GM04503 (cell line): Measurements from ENCODE around the gene DDX27.

Experiments
- DNase-seq: peaks from one replicate; pipeline ENCODE4 v3.0.0-alpha.2; 2012; ENCODE audit warnings: low read depth

The DDX27 gene

DNA sequence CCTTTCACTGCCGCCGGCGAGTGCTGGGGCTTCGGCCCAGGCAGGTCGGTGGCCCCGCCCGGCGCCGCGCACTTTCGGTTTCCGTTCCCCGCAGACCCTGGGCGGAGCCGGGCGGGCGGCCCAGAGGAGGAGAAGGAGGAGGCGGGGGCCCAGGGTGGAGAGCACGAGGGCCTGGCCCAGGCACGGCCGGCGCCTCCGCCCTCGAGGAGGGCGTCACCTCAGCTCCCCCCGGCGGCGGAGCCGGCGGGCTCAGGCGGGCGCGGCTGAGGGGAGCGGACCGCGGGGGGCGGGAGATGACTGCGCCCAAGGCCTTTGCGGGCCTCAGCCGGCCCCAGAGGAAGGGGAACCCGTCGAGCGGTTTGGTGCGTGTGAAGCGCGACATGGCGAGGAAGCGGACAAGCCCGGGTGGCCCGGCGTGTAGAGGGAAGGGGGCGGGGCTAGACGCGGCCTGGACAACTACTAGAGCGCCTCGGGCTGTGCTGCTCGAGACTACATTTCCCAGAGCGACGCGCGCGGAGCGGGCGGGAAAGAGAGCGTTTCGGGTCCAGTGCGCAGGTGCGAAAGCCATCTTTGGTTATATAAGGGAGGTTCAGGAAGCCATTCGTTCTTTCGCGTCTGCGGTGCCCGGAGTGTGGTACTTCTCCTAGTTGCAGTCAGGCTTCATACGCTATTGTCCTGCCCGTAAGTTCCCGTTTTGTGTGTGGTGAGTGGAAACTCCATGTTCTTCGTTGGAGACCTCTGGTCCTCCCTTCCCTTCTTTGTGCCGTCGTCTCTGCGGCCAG, 59.0 kb downstream of the DDX27 start, which contains the start of gene ZNFX1:
TSS of gene ZNFX1 (minus strand) at position 22 of the 782 bp plus-strand sequence. CDS start 2,218 bp downstream, outside the sequence.
- peak; percentile 81 for DNase-seq

DNA sequence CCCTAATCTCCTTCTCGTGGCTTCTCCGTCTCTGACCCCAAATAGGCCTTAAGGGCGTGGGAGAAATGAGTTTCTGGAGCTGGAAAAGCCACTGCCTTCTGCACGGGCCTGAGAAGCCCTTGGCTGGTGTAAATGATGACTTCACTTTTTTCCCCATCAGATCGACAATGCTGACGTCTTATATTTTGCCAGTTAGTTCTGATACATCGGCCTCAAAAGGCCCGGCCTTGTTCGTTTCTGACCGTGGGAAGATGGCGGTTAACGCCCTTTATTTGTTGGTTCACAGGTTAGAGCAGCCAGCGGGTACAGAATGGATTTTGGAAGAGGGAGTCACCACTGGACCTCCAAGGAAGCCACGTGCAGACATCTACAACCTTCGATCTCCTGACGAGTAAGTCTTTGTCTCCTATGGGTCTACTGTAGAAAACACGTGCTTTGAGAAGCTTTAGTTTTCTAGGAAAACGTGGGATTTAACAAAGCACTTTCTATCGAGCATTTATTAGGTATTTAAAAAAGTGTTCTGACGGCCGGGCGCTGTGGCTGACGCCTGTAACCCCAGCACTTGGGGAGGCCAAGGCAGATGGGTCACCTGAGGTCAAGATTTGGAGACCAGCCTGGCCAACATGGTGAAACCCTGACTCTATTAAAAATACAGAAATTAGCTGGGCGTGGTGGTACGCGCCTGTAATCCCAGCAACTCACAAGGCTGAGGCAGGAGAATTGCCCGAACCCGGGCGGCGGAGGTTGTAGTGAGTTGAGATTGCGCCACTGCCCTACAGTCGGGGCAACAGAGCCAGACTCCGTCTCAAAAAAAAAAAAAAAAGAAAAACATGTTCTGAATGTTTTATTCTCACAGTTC, 59.8 kb downstream of the DDX27 start:
- no peak for DNase-seq

DNA sequence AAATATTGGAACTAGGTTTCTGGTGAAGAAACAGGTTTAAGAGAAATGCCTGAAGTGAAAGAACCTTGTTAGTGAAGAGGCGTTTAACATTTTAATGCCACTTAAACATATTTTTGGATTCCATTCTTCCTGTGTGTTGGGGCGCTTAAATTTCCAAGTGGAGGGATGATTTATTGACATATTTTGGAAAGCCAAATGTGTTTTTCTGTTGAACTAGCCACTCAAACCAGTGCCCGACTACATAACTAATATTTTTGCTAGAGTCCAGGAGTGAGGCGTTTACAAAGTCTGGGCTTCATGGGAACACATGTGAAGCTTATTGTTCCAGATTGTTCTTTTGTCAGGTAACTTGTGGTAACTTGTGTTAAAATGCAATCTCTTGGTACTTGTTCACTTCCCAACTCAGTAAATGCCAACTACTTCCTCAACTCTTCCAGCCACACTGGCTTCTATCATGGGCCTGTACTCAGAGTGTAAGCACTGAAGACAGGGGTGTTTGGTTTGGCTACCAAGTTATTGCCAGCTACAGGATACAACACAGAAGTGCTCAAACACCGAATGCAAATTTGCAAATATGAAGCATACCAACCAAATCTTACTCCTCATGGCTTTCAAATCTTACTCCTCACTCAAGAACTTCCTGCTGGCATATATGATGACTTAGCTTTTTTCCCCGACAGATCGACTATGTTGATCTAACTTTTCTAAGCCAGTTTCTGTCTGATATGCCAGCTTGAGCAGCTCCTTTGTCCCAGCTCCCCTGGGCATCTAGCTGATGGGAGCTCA, 60.7 kb downstream of the DDX27 start:
- no peak for DNase-seq

DNA sequence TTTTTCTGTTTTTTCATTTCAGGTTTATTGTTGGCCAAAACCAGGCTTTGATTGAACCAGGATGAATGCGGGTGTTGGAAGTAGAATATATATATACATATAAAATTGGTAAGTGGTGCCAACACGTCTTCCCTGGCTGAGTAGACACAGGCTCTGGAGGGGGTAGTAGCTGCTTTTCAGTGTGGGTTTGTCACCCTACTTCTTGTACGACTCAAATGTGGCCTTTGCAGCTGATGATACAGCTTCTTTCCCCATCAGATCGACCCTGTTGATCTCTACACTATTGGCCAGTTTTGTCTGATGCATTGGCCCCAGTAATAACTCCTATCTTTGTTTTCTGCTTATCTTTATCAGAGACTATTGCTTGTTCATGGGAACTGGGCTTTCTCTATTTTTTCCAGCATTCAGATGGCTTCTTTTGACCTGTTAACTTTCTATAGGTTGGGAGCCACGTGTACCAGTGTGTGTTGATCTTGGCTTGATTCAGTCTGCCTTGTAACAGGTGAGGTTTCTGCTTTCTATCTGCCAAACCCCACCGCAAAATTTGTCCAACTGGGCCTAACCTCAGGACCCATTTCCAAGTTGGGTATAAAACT, 61.3 kb downstream of the DDX27 start:
- no peak for DNase-seq

DNA sequence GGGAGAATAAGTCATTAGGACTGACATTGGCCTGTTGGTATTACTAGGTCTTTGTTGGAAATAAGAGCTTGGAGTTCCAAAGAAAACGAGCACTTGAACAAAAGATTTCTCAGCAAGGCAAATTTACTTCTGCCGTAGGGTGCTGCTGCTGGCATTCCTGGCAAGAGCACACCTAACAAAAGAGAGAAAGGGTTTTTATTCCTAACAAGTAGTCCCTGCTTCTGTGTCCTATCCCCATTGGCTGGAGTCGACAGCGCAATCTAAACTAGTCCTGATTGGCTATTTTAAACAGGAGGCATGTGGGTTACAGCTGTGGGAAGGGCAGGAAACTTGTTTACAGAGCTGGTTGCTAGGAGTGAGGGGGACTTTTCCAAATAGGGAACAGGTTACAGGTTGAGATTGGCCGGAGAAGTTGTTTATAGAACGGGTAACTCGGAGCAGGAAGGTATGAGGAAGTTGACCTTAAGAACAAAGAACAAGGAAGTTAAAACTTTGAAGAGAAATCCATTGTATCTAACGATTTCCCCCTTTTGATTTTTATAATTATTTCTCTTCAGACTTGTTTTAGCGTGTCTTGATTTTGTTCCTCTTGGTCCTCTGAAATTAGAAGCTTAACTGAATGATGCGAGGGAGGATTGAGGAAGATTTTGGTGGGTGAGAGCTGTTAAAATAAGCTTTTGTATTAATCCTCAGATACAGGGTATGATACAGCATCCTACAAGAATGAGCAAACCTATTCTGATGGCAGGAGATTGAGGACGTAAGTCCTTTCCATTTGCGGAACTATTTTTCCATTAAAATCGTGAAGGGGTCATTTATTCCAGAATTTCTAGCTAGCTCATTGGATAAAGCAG, 62.1 kb downstream of the DDX27 start:
- DNase-seq = no peak

DNA sequence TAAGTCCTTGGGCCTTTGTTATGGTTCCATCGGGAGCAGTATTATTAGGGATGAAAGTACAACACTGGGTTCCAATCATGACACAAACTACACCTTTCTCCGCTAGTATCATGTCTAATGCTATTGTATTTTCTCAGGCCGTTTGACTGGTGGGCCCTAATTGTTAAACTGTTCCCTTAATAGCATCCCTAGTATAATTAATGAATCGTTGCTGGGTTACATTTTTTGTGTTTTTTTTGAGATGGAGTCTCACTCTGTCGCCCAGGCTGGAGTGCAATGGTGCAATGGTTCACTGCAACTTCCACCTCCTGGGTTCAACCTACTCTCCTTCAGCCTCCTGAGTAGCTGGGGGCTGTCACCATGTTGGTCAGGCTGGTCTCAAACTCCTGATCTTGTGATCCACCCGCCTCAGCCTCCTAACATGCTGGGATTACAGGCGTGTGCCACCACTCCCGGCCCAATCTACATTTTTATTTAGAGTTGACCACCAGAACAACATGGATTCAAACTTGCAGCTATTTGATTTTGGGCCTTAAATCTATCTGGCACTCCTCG, 62.8 kb downstream of the DDX27 start:
- no peak for DNase-seq

DNA sequence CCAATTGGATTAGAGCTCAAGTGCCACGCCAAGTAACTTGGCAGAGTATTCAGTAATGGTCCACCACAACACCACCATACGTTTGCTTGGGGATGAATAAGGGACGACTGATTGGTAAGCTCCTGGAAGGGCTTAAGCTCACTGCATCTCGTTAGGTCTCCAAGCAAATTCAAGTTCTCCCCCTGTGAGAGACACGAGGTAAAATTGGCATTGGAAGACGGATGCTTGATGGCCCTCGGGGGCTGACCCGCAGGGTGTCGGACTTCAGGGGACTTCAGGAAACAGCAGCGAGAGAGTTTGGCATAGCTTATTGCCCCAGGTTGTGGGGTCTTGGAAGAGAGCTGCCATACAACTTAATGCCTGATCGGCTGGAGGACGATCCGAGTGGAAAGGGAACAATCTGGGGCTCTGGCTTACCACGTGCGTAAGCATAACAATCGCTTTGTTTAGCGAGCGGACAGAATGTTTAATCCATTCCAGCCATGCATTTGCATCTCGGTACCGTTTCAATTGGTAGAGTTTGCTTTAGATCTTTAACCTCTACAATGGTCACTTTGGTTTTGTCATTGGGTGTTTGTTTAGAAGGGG, 63.5 kb downstream of the DDX27 start:
- DNase-seq = no peak

DNA sequence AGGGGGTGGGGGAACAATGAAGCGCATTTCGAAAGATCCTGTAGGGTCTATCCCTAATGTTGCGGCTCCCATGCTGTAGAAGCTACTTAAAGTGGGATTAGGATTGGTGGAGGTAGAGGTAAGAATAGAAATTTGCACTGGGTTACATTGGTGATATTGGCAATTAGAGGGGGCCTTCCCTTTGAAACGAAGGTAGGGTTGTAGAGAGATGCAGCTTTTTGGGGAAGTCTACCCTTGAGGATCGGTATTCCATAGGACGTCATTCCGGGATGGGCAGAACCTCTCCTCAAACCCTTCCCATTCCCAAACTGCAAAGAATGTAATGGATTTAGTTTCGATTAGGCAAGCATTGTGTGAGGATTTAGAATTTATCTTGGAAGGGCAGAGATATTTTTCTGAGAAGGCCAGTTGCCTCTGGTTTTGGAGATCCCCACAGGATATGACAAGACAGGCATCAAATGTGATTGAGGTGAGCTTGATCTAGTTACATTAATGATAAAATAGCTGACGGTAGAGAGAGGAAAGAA, 64.0 kb downstream of the DDX27 start:
- DNase-seq = no peak

DNA sequence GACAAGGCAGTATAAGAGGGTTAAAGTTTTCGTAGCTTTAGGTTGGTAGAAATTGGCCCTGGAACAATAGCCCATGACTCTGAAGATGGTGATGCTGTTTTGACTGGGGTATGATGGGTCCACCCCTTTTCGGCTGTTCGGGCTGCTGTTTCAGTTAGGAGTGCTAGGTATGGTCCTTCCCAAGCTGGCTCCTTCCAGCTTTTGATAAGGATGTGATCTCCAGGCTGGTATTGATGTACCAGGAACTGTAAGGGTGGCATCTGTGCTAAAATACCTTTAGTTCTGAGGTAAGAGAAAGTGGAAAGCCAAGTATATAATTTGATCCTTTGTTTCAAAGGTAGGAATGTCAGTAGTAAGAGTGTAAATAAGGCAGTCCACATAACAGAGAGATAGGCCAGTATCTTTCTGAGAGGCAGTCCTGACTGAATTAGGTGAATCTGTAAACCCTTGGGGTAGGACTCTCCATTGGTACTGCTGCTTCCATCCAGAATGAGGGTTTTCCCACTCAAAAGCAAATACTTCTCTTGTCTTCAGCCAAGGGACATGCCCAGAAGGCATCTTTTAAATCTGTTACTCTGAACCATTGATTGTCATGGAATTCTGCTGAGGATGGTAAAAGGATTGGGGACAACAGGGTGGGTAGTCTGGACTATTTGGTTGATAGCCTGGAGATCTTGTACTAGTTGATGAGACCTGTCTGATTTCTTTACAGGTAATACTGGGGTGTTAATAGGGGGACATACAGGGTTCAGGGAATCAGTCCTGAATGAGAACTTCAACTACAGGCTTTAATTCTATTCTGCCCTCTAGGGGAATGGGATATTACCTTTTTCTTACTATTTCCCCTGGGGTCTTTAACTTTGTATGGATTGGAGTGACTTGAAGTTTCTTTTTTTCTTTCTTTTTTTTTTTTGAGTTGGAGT, 64.7 kb downstream of the DDX27 start:
- DNase-seq = no peak

DNA sequence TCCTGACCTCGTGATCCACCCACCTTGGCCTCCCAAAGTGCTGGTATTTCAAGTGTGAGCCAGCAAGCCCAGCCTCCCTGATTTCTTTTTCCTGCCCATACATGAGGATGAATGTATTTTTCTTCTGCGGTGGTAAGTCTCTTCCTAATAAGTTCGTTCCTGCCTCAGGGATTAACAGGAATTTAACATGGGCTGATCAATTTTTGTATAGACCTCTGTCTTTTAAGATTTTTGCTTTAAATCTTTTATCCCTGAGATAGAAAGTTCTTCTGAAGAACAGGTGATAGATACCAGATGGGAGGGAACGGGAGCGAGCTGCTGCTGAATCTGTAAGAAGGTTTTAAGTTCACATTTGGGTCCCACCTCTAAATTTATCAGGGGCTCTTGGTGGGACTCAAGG, 65.6 kb downstream of the DDX27 start:
- no peak for DNase-seq

DNA sequence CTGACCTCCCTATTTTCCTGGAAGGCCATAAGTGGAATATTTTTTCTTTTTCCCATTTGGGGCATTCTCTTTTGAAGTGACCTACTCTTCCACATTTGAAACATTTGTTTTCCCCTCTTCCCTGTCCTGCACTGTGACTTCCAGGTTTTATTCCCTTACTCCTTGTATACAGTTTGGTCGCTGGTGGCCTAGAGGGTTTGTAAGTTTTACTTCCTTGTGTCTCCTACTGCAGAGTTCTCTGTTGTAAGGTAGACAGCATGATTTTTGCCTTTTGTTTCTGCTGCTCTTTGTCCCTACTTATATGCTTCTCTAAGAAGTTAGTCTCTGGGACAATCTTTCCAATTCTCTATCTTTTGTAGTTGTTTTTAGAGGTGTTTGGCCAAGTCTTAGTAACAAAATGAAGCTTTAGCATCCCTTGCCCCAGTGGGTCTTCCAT, 66.0 kb downstream of the DDX27 start:
- DNase-seq = no peak

DNA sequence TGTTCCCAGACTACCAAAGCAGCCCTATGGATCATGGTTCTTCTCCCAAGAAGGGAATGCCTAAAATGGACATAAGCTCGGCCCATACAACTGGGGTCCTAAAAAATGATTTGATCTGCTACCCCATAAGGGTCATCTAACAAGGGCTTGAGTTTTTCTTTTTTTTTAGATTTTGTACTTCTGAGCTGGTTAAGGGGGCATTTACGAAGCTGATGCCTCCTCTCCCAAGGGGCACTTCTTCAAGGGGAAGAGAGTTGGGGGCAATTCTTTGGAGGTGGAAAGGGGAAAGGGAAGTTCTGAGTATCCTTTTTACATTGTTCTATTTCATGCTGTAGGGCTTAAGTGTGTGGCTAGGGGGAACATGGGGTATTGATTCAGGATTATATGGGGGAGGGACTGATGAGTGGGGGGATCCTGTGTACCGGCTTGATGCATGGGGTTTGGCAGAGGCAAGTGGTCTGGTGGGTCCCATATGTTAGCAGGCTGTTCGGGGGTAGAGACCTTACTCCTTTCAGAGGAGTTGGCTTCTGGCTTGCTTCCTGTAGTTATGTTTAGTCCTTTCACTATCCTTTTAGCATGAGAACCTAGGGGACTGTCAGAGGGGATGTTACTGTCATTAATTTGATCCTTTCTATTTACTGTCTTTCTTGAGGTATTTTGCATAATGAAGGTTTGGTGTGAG, 66.7 kb downstream of the DDX27 start:
- no peak for DNase-seq

DNA sequence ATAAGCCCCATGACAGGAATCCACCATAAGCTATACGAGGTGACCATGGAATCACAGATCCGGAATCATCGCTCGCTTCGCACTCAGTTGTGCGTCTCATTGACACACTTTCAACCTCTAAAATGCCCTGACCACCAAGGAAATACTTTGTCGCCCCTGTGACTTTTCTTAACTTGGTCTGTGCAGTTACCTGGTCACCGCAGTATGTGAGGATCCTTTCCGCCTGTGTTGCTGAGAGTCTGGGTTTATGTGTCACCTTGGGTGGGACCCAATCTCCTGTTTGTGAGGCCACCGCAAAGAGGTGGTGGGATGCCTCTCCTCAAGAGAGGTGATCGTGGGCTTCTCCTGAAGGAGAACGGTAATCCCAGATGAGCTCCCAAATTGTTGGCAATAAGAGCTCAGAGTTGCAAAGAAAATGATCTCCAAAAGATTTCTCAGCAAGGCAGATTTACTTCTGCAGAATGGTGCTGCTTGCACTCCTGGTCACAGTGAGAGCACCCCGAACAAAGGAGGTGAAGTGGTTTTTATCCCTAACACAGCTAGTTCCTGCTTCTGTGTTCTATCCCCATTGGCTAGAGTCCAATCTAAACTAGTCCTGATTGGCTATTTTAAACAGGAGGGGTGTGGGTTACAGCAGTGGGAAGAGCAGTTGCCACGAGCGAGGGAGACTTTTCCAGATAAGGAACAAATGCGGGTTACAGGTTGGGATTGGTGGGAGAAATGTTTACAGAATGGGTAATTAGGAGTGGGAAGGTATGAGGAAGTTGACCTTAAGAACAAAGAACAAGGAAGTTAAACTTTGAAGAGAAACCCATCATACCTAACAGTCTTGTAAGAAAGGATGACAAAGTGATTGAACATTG, 67.7 kb downstream of the DDX27 start:
- no peak for DNase-seq

DNA sequence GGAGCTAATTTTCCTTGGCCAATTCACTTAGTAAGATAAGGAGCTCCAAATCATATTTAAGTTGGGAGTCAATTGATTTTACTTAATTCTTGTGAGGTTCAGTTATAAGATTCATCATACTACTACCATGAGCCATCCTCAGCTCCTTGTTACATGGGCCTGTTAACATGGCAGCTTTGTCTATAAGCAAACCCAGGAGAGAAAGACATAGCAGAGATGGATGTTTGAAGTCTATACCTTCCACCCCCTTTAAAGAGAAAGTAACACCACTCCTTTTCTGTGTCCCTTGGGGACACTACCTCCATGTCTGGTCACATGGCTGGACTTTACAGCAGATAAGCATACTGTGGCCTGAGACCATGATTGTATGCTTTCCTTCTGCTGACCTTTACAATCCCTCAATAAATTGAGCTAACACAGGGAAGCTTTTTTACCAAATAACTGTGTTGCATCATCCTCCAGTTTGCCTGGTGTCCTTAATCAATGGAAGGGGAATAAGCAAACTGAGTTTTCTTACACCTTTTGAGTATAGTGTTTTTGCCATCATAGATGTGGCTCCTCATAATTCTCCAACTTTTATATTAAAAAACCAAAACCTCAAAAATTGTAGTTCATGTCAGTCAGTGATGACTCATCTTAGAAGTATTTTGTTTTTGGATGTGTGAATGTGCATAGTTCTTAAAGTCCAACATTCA, 68.5 kb downstream of the DDX27 start:
- DNase-seq = peak; percentile 34

DNA sequence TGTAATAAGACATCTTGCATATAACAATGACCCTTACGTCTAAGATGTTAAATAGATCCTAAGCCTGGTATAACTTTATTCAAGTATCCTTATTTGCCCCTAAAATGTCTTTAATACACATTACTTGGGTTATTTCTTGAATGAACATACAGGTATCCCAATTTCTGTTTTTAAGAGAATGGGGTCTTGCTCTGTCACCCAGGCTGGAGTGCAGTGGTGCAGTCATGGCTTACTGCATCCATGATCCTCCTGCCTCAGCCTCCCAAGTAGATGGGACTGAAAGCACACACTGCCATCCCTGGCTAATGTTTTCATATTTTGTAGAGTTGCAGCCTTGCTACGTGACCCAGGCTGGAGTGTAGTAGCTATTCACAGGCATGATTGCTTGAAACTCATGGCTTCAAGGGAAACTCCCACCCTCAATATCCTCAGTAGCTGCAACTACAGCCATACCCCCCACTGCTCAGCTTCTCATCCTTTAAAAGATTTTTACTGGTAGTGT, 69.1 kb downstream of the DDX27 start:
- DNase-seq = no peak
